Measurements from ENCODE around the gene CELSR3.

CELSR3 gene

DNA sequence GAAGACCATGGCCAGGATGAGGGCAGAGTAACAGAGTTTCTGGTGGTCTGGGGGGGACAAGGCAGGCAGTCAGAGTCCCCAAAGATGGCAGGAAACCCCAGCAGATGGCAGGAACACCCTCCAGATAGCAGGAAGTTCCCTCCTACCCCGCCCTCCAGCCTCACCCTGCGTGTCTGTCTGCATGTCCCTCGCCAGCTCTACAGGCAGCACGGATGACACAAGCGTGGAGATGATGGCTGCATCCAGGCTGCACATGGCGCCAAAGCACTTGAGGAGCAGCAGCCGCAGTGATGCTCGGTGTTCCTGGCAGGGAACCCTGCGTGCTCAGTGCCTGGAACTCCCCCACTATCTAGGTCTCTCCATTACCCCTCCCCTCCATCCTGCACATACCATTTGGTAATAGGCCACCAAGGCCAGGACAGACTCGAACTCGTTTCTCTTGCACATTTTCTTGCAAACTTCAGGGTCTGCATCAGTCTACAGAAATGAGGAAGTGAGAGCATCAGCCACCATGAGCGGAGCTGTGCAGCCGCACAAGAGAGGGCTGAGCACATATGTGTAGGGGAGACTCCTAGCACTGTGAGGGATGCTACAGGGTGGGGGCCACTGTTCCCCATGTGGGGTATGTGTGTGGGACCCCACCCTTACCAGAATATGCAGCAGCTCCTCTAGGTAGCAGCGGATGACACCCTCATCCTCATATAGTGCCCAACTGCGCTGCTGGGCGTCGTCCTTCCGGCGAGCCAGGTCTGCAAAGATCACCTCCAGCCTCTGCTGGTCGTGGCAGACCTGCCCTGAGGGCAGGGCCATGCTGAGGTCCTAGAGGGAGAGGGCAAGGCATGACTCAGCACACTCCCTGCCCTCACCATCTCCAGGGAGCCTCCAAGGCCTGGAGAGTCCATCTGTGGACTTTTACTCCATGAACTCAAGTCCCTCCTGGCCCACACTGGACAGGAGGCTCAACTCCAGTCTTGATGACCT, 17.0 kb upstream of the CELSR3 start:
- no peak overlapping the region for H3K27ac ChIP-seq (ENCODE audit: low read depth, low read length, severe bottlenecking)
- peaks cover 80% of the 10 kb centered on the region for H3K36me3 ChIP-seq (ENCODE audit: control insufficient read depth, insufficient read depth, low read length)
- peaks cover 8% of the 10 kb centered on the region for H3K4me1 ChIP-seq (ENCODE audit: control insufficient read depth, insufficient read depth, low read length, poor library complexity, severe bottlenecking)
- 94% methylated on average over 14 to 15 of the region's 20 CpGs for WGBS, 2 experiments (ENCODE audit: insufficient coverage in 2 of 2)
- no peaks in the 10 kb centered on the region for H3K9me3 ChIP-seq (ENCODE audit: control insufficient read depth, low read length)
- H3K4me3 ChIP-seq (ENCODE audit: extremely low read depth, insufficient read depth, low read length, poor library complexity, severe bottlenecking): no peak overlapping the region

DNA sequence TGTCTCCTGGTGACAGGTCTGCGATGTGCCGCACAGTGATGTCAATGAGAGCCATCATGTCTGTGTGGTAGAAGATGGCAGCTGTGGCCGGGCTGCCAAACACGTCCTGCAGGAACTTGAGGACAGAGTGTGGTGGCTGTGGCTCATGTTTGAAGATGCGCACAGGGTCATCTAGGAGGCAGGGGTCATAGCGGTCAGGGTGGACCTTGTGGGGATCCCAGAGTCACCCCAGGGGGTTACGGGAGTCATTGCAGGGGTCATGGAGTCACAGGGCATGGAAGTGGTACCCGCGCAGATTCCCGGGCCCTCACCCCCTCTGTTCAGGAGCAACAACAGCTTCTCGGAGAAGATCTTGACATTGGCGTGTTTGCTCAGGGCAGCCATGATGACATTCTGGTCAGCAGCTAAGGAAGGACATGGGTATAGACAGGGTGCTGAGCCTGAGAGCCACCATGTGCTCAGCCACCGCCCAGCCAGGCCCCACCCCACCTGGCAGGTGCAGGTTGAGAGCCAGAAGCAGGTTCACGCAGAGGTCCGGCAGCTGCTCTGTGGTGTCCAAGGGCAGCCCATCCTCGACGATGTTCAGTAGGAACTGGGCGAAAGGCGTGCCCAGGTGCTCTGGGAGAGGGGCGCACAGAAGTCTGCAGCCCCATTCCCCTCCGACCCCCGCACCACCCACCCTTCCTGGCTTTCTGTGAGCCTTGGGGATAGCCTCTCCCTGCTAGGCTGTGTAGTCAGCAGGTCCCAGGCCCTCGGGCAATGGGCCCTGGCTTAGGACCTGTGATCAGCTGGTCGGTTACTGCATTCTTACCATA, 16.1 kb upstream of the CELSR3 start:
- H3K9me3 ChIP-seq (ENCODE audit: control insufficient read depth, low read length): no peaks in the 10 kb centered on the region
- no peak overlapping the region for H3K27ac ChIP-seq (ENCODE audit: low read depth, low read length, severe bottlenecking)
- WGBS, 2 experiments (ENCODE audit: insufficient coverage in 2 of 2): 95 to 98% methylated on average over 17 to 23 of the region's 24 CpGs
- no peak overlapping the region for H3K4me3 ChIP-seq (ENCODE audit: extremely low read depth, insufficient read depth, low read length, poor library complexity, severe bottlenecking)
- no peaks in the 10 kb centered on the region for H3K4me1 ChIP-seq (ENCODE audit: control insufficient read depth, insufficient read depth, low read length, poor library complexity, severe bottlenecking)
- H3K36me3 ChIP-seq (ENCODE audit: control insufficient read depth, insufficient read depth, low read length): peaks cover 88% of the 10 kb centered on the region

GRCh38 chr3:48678056-48678455, 15.4 kb upstream of the CELSR3 start:
- H3K27ac ChIP-seq (ENCODE audit: low read depth, low read length, severe bottlenecking): no peak overlapping the region
- peaks cover 90% of the 10 kb centered on the region for H3K36me3 ChIP-seq (ENCODE audit: control insufficient read depth, insufficient read depth, low read length)
- H3K4me1 ChIP-seq (ENCODE audit: control insufficient read depth, insufficient read depth, low read length, poor library complexity, severe bottlenecking): no peaks in the 10 kb centered on the region
- H3K4me3 ChIP-seq (ENCODE audit: extremely low read depth, insufficient read depth, low read length, poor library complexity, severe bottlenecking): no peak overlapping the region
- 89 to 100% methylated on average over 4 of the region's 4 CpGs for WGBS, 2 experiments (ENCODE audit: insufficient coverage in 2 of 2)
- no peaks in the 10 kb centered on the region for H3K9me3 ChIP-seq (ENCODE audit: control insufficient read depth, low read length)

DNA sequence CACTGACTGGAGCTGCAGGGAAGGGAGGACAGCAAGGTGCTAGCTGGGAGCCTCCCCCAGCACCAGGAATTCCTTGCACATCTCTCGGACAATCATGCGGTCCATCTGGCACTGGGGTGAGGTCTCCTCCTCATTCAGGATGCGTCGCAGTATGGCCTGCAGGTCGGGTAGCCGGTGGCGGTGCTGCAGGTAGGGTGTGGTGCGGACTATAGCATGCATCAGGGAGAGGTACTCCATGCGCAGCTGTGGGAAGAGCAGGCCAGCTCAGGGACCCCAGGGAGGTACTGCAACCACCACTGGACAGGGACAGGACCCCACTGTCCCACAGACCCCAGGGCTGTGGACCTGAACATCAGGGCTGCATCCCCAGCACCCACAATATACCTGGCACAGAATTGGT, 11.8 kb upstream of the CELSR3 start:
- H3K4me3 ChIP-seq (ENCODE audit: extremely low read depth, insufficient read depth, low read length, poor library complexity, severe bottlenecking): no peak overlapping the region
- 93 to 95% methylated on average over 9 of the region's 9 CpGs for WGBS, 2 experiments (ENCODE audit: insufficient coverage in 2 of 2)
- peaks cover 74% of the 10 kb centered on the region for H3K36me3 ChIP-seq (ENCODE audit: control insufficient read depth, insufficient read depth, low read length)
- H3K27ac ChIP-seq (ENCODE audit: low read depth, low read length, severe bottlenecking): no peak overlapping the region
- no peaks in the 10 kb centered on the region for H3K9me3 ChIP-seq (ENCODE audit: control insufficient read depth, low read length)
- H3K4me1 ChIP-seq (ENCODE audit: control insufficient read depth, insufficient read depth, low read length, poor library complexity, severe bottlenecking): no peaks in the 10 kb centered on the region

DNA sequence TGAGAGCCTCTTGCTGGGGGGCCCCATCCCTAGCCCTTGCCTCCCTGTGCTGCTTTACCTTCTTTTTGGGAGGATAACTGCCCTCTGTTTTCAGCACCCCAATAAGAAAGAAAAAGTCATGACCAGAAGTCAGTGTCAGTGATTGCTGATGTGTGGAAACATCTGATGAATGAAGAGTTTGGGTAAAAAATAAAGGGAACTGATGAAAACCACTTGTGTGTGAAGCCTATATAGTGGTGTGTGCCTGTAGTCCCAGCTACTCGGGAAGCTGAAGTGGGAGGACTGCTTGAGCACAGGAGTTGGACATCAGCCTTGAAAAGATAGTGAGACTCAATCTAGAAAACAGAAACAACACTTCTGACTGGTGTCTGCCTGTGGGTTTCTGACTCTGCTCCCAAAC, 9.8 kb upstream of the CELSR3 start:
- 75 to 100% methylated on average over 1 of the region's 1 CpG for WGBS, 2 experiments (ENCODE audit: insufficient coverage in 2 of 2)
- Histone ChIP-seq H3K4me1 (ENCODE audit: control insufficient read depth, insufficient read depth, low read length, poor library complexity, severe bottlenecking) (no peaks in the 10 kb centered on the region), H3K4me3 (ENCODE audit: extremely low read depth, insufficient read depth, low read length, poor library complexity, severe bottlenecking) (no peak overlapping the region), H3K9me3 (ENCODE audit: control insufficient read depth, low read length) (no peaks in the 10 kb centered on the region), H3K27ac (ENCODE audit: low read depth, low read length, severe bottlenecking) (no peak overlapping the region), H3K36me3 (ENCODE audit: control insufficient read depth, insufficient read depth, low read length) (peaks cover 58% of the 10 kb centered on the region)

GRCh38 chr3:48664929-48665328, 2.2 kb upstream of the CELSR3 start:
- no peaks in the 10 kb centered on the region for H3K9me3 ChIP-seq (ENCODE audit: control insufficient read depth, low read length)
- peaks cover 21% of the 10 kb centered on the region for H3K36me3 ChIP-seq (ENCODE audit: control insufficient read depth, insufficient read depth, low read length)
- WGBS, 2 experiments (ENCODE audit: insufficient coverage in 2 of 2): 85 to 90% methylated on average over 2 to 3 of the region's 4 CpGs
- peaks cover 6% of the 10 kb centered on the region for H3K4me1 ChIP-seq (ENCODE audit: control insufficient read depth, insufficient read depth, low read length, poor library complexity, severe bottlenecking)
- H3K27ac ChIP-seq (ENCODE audit: low read depth, low read length, severe bottlenecking): no peak overlapping the region
- H3K4me3 ChIP-seq (ENCODE audit: extremely low read depth, insufficient read depth, low read length, poor library complexity, severe bottlenecking): no peak overlapping the region

GRCh38 chr3:48664313-48664644, 1.6 kb upstream of the CELSR3 start:
- H3K4me1 ChIP-seq (ENCODE audit: control insufficient read depth, insufficient read depth, low read length, poor library complexity, severe bottlenecking): peaks cover 6% of the 10 kb centered on the region
- no peaks in the 10 kb centered on the region for H3K9me3 ChIP-seq (ENCODE audit: control insufficient read depth, low read length)
- H3K36me3 ChIP-seq (ENCODE audit: control insufficient read depth, insufficient read depth, low read length): peaks cover 28% of the 10 kb centered on the region
- H3K4me3 ChIP-seq (ENCODE audit: extremely low read depth, insufficient read depth, low read length, poor library complexity, severe bottlenecking): peak overlapping the region; percentile 64
- peak overlapping the region; percentile 99 for H3K27ac ChIP-seq (ENCODE audit: low read depth, low read length, severe bottlenecking)
- WGBS, 2 experiments (ENCODE audit: insufficient coverage in 2 of 2): 63 to 86% methylated on average over 6 to 7 of the region's 11 CpGs

DNA sequence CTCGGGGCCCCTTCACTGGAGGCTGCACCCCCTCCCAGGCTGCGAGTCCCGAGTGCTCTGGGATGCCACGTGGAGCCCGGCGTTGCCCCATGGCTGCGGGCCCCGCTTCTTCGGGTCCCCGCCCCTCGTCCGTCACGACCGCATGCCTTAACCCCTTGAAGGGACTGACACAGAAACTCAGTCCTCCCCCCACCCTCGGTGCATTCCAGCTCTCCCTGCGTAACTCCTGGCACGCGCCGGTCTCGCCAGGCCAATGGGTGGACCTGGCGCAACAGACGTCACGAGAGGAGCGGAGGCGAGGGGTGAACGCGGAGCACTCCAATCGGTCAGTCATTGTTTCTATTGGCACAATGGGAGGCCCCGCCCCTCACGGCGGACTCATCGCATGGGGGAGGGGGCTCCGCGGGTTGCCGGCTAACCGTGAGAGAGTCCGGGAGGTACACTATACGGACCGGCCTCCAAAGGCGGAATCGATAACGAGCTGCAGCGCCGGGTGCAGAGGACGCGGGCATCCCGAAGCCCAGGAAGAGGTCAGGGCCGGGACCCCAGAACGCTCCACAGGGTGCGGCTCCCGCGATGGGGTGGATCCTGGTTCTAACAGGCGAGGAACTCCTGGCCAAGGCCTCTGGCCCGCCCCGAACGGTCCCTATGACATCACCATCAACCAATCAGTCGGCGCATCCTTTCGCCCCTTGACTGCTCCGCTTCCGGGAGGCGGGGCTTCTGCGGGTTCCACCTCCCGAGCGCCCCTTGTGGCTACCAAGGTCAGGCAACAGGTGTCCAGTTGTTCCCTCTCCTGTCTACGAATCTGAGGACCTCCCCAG, 1.0 kb upstream of the CELSR3 start:
- WGBS, 2 experiments (ENCODE audit: insufficient coverage in 2 of 2): 0% methylated on average over 62 to 65 of the region's 66 CpGs
- H3K4me1 ChIP-seq (ENCODE audit: control insufficient read depth, insufficient read depth, low read length, poor library complexity, severe bottlenecking): peaks cover 6% of the 10 kb centered on the region

DNA sequence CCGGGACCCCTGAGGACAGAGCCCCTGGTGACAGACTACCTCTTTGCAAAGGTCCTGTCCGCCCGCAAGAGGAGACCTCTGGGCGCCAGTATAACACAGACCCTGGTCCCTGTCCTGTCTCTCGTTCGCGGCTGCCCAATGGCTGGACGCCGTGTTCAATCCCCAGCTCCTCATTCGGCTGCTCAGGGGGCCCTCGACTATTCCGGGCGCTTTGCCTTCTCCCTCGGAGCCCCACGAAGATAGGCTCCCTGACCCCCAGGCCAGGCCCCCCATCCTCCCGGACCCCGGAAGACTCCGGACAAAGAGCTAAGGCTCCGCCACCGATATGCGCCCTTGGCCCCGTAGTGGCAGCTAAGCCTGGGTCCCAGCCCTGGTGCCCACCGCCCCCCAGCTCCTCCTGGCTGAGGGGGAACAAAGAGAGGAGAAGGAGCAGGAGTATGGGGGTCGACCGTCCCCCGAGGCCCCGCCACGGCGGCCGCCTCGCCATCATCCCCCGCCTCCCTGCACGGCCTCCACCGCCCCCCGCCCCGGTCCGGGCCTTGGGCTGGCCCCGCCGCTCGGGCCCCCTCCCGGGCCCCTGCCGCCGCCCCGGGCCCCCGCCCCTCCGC, 437 bp downstream of the CELSR3 start:
- H3K36me3 ChIP-seq (ENCODE audit: control insufficient read depth, insufficient read depth, low read length): peaks cover 42% of the 10 kb centered on the region
- peaks cover 6% of the 10 kb centered on the region for H3K4me1 ChIP-seq (ENCODE audit: control insufficient read depth, insufficient read depth, low read length, poor library complexity, severe bottlenecking)
- no peaks in the 10 kb centered on the region for H3K9me3 ChIP-seq (ENCODE audit: control insufficient read depth, low read length)
- 3% methylated on average over 21 to 25 of the region's 46 CpGs for WGBS, 2 experiments (ENCODE audit: insufficient coverage in 2 of 2)
- H3K4me3 ChIP-seq (ENCODE audit: extremely low read depth, insufficient read depth, low read length, poor library complexity, severe bottlenecking): peak overlapping the region; percentile 64
- H3K27ac ChIP-seq (ENCODE audit: low read depth, low read length, severe bottlenecking): peak overlapping the region; percentile 59

More for the DNA sequence above, 1.0 kb upstream of the CELSR3 start:
- peak overlapping the region; percentile 64 for H3K4me3 ChIP-seq (ENCODE audit: extremely low read depth, insufficient read depth, low read length, poor library complexity, severe bottlenecking)
- H3K36me3 ChIP-seq (ENCODE audit: control insufficient read depth, insufficient read depth, low read length): peaks cover 34% of the 10 kb centered on the region
- no peaks in the 10 kb centered on the region for H3K9me3 ChIP-seq (ENCODE audit: control insufficient read depth, low read length)
- H3K27ac ChIP-seq (ENCODE audit: low read depth, low read length, severe bottlenecking): peak overlapping the region; percentile 99
